Sigmoid colon (tissue), 4 donors: Measurements from ENCODE around the gene BCL2L12.

ENCODE experiments used
- CTCF ChIP-seq, 4 experiments: fragments of 450-650 bp in 3 of 4; fragments of 200-600 bp in 1 of 4; IDR thresholded peaks; one replicate each; pipeline ENCODE4 v1.5.1; 2016 to 2019; ENCODE audit warnings: antibody characterized with exemption in 4 of 4, mild to moderate bottlenecking in 3 of 4, moderate library complexity in 2 of 4
- EP300 ChIP-seq, 4 donors: sonication (generic); formaldehyde crosslinking; IDR thresholded peaks; one replicate each; pipeline ENCODE4 v1.6.1; 2017; ENCODE audit warnings: antibody characterized with exemption in 4 of 4
- POLR2A ChIP-seq, 2 donors: fragments of 450-650 bp; IDR thresholded peaks; one replicate each; pipeline ENCODE4 v1.6.1; 2016; ENCODE audit warnings: antibody characterized with exemption in 2 of 2, mild to moderate bottlenecking in 2 of 2, moderate library complexity in 2 of 2
- POLR2AphosphoS5 ChIP-seq, 4 donors: sonication (generic); formaldehyde crosslinking; IDR thresholded peaks; one replicate each; pipeline ENCODE4 v1.6.1; 2017; ENCODE audit warnings: antibody characterized with exemption in 4 of 4

DNA sequence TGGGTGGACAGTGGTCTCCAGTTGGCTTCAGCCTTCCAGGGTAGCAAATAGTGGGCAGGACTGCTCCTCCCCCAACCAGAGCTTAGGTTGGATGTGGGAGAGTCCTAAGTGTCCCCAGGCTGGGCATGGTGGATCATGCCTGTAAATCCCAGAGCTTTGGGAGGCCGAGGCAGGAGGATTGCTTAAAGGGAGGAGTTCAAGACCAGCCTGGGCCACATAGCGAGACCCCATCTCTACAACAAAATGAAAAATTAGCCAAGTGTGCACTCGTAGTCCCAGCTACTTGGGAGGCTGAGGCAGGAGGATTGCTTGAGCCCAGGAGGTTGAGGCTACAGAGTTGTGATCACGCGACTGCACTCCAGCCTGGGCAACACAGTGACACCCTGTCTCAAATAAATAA lies 33.2 kb upstream of the BCL2L12 start:
- TF ChIP-seq CTCF (IDR thresholded peaks at IDR 0.05) (no peak), POLR2A (IDR thresholded peaks at IDR 0.05) (no peak), POLR2AphosphoS5 (IDR thresholded peaks at IDR 0.05) (peak in 1 of 4 donors; percentile 2), EP300 (IDR thresholded peaks at IDR 0.05) (no peak)
